GOT3 (cell line): ENCODE measurements around the gene RCAN3.

ENCODE experiments used
- DNase-seq: peaks from one replicate; lab custom pipeline; 2025; ENCODE audit warnings: mixed read lengths; lab: John Stamatoyannopoulos, UW

RCAN3 gene

DNA sequence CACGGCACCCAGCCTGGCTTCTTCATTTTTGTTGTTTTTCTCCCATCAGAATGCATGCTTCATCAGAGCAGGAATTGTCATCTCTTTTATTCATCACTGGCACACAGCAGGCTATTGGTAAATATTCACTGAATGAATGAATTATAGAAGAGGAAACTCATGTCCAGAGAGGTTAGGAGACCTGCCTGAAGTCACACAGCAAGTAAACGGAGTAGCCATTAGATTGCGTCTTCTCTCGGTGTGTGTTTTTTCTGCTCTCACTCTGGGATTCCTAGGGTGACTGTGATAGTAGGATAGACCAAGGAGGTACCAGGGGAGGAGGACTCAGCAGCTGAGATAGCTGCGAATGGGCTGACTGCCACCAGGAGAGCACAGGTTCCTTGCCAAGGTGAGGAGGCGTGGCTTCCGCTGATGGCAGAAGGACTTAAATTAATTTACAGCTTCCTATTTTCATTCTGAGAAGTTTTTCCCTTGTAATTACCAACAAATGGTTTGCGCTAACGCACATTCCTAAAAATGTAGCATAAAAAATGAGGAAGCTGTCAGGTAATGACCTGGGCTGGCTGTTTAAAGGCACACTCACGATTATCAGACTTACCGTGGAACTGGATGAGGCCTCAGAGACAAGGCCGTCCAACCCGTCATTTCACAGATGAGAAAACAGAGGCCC, 48.8 kb downstream of the RCAN3 start:
- DNase-seq: no peak

GRCh38 chr1:24551960-24552571, 49.4 kb downstream of the RCAN3 start:
- DNase-seq: no peak

GRCh38 chr1:24553931-24554330, 51.3 kb downstream of the RCAN3 start:
- DNase-seq: no peak

GRCh38 chr1:24554714-24555113, 52.1 kb downstream of the RCAN3 start:
- no peak for DNase-seq

DNA sequence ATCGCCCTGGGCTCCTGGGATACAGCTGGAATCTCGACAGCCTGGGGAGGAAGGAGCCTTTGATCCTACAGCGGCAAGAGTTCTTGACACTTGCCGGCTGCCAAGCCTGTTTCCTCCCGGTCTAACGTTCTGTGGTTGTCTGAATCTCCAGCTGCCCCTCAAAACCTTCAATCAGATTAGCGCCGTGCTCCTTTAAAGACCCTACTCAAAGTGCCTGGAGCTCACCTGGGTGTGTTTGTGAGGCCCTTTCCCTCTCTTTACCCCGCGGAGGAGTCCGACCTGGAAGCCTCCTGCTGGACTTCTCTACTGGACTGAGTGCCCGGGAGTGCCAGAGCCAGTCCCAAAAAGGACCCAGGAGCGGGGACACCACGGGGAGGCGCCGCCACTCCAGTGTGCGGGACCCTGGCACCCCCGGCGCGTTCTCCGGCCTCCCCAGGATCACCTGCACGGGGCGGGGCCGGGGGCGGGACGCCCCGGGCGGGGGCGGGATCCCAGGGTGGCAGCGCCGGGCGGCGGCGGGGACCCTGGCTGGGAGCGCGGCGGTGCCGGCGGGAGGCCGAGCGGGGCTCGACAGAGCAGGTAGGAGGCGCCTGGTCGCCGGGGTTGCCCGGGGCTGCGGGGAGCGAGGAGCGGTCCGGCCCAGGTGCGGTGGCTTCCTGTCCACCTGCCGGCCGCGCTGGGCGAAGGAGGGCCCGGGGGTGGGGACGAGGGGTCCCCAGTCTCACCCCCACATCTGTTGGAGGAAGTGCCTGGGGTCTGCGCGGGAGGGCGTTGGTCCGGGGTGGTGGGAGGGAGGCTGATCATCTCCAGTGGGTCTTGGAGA, 53.2 kb downstream of the RCAN3 start, which contains the start of gene NCMAP:
TSS of gene NCMAP (plus strand) at position 497 of the 823 bp plus-strand sequence. CDS start 39,344 bp downstream, outside the sequence.
- DNase-seq: no peak

- DNase-seq: no peak
Measured at GRCh38 chr1:24556414-24556795, 53.8 kb downstream of the RCAN3 start.

- no peak for DNase-seq
Measured at GRCh38 chr1:24557220-24557619, 54.6 kb downstream of the RCAN3 start.

DNA sequence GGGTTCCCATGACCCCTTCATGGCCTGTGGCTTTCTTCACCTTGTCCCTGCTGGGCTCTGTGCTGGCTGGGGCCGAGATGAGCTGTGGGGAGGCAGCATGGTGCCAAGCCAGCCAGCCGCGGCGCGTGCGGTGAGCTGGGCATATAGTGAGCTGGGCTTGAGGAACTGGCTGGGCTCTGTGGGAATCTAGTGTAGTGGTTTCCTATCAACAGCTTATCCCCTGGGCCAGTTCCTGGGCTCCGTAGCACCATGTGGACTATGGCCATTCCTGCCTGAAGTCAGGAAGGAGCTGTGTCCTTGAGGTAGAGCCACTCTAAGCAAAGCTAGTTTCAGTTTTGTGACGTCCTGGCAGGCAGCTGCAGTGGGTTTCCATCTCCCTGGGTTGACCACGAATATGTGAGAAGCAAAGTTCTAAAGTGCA, 55.1 kb downstream of the RCAN3 start:
- no peak for DNase-seq

GRCh38 chr1:24558455-24558854, 55.8 kb downstream of the RCAN3 start:
- no peak for DNase-seq

- DNase-seq: peak; percentile 36
Measured at GRCh38 chr1:24558902-24559791, 56.5 kb downstream of the RCAN3 start.

- DNase-seq: no peak
Measured at GRCh38 chr1:24560361-24560760, 57.7 kb downstream of the RCAN3 start.

DNA sequence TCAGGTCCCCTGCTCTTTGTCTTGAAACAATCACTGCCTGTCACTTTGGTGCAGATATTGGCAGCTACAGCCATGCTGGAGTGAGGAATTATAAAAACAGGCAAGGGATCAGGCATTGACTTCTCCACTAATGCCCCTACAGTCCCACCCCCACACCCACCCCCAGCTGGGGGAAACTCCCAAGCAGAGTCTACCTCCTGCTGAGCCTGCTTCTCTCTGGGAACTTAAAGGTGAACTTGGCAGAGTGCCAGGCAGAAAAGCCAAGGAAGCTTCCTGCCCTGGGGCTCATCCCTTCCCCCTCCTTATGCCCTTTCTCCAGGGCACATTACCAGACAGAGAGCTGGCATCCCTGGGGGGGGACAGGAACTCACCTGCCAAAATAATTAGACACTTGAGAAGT, 60.0 kb downstream of the RCAN3 start:
- no peak for DNase-seq

DNA sequence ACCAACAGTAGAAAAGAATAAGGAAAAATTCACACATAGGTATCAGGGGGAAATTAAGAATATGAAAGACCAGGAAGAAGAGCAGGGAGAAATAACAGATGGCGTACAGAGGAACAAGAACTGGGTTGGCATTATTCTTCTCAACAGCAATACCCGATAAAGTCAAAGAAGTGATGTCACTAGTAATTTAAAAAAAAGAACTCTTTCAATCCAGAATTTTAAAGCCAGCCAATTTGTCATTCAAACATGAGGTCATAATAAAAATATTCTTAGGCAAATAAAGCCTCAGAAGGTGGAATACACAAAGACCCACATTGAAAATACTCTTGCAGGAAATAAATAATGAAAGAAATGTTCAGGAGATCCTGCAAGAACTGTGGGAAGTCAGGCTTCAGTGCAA, 62.1 kb downstream of the RCAN3 start:
- DNase-seq: no peak

DNA sequence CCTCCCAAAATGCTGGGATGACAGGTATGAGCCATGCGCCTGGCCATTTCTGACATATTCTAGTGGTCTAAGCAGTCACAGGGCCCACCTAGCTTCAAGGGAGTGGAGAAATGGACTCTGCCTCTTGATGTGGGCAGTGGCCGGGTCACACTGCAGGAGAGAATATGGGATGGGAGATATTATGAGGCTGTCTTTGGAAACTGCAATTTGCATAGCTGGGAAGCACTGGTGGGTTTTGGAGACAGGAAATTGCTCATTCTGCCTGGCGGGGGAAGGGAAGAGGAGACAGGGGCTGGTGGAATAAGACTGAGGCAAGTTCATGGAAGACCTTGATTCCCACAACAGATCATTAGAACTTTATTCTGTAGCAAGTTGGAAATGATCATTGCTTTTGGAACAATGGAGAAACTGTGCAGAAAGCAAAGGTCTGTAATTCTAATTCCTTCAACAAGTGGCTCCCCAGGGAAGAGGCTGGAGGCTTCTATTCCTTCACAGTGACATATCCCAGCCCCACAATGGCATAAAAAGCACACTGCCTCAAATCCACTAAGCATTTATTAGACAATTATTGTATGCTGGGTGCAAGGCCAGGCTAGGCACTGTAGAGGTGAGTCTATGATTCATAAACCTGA, 63.7 kb downstream of the RCAN3 start:
- no peak for DNase-seq

DNA sequence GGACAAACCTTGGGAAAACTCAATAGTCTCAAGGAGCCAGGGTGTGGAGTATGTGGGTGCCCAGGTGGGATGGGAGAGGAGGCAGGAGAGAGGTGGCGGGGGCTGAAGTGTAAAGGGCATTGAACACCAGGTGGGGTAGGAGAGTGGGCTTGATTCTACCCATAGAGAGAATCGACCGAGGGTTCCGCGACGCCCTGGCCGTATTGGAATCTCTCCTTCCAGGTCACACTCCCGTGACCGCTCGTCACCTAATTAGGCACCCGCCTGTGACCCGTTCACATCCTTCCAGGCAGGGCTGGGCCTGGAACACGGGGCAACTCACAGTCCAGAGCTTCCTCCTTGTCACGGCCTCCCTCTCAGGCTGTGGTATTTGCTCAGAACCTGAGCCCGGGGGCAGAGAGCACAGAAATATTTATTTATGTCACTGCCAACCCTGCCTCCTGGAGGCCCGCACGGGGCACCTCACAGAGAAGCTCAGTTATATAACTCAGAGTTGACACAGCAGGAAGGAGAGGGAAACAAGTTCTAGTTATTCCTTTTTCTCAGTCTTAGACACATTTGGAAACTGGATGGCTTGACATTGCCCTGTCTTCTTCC, 65.3 kb downstream of the RCAN3 start:
- no peak for DNase-seq

DNA sequence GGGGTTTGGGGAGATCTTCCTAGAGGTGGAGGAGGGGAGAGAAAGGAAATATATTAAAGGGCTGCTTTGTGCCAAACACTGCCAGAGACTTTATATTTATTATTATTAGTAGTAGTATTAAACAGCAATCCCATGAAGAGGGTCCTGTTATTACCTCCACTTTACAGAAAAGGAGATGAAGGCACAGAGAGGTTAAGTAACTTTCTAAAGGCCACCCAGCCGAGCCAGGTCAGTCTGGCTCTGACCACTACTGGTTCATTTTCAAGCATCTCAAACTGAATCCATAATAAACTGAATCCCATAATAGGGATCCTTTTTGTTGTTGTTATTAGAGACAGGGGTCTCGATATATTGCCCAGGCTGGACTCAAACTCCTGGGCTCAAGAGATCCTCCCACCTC, 65.8 kb downstream of the RCAN3 start:
- DNase-seq: no peak

DNA sequence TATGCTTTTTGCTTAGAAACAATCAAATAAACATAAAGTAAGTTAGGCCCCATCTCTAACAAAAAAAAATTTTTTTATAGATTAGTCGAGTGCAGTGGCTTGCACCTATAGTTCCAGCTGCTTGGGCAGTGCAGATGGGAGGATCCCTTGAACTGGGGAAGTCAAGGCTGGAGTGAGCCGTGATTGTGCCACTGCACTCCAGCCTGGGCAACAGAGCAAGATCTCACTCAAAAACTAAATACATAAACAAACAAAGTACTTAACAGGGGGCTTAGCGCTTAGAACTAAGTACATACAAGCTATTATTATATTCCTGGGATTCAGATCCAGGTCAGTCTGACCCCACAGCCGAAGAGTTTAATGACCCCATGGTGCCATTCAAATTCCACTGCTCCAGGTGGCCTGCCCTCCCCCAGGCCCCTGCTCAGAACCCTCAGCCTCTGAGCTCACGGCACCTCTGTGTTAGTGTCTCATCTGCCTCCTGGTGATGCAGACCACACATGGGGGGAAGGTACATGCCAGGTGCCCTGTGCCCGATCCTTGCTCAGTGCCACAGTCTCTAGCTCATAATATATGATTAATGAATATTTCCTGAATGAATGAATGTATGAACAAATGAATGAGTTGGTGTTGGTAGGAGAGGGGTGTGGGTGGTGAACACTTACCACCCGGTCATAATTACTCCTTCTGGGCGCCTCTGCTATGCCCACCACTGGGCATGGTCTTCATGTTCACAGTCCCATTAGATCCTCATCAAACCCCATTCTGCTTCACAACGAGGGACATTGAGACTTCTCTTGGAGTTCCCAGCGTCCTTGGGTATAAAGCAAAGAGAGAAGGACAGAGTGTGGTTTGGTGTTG, 67.9 kb downstream of the RCAN3 start:
- DNase-seq: no peak

DNA sequence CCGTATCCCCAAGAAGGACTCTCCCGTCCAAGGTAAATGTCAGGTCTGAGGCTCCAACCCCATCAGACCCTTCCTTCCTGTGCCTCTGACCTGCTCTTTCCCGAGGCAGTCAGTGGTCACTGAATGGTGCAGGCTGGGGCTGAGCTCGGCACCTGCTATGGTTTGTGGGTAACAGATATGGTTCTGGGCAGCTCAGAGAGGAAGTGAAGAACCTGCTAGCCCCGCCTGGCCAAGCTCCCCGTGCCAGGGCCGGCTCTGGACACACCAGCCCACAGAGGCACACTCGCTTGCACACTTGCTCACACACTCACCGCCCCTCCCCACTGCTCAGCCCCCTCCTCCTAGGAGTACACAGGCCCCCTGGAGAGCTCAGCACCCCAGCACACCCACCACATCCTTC, 69.7 kb downstream of the RCAN3 start:
- DNase-seq: no peak

- no peak for DNase-seq
Measured at GRCh38 chr1:24575905-24576587, 73.4 kb downstream of the RCAN3 start.

DNA sequence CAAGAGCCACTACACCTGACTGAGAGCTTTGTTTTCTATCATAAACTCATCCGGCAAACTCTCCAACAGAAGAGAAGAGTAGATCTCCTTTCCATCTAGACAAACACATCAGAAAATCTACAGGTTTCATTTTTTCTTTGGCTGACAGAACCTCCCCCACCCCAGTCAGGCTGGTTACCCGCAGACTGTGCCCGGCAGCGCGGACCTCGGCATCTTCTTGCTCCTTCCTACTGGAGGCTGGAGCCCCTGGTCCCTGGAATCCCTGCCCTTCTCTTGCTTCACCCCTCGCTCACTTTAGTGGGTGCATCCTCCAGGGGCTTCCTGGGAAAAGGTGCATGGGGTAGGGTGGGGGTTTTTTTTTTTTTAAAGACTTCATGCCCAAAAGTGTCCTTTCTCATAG, 76.2 kb downstream of the RCAN3 start:
- no peak for DNase-seq
